ENCODE measurements around the gene MYOD1.

The MYOD1 gene

GRCh38 chr11:17763244-17763643 lies 43.9 kb downstream of the MYOD1 start:
- no peak for TF ChIP-seq CTCF (conservative IDR thresholded peaks at IDR 0.05)

GRCh38 chr11:17763703-17764102 lies 44.3 kb downstream of the MYOD1 start:
- no peak for TF ChIP-seq CTCF (conservative IDR thresholded peaks at IDR 0.05)

More at GRCh38 chr11:17763244-17763643, 43.9 kb downstream of the MYOD1 start:
- H3K27ac ChIP-seq, result no peak overlapping the region

GRCh38 chr11:17764446-17765218 lies 45.3 kb downstream of the MYOD1 start:
- H3K27ac ChIP-seq, result no peak overlapping the region
- no peak for TF ChIP-seq CTCF (conservative IDR thresholded peaks at IDR 0.05)

More at GRCh38 chr11:17763703-17764102, 44.3 kb downstream of the MYOD1 start:
- H3K27ac ChIP-seq, result no peak overlapping the region

GRCh38 chr11:17765356-17766072 lies 46.1 kb downstream of the MYOD1 start:
- no peak for TF ChIP-seq CTCF (conservative IDR thresholded peaks at IDR 0.05)
- H3K27ac ChIP-seq, result no peak overlapping the region

- H3K27ac ChIP-seq, result no peak overlapping the region
- TF ChIP-seq CTCF (conservative IDR thresholded peaks at IDR 0.05), result no peak
These were observed 46.6 kb downstream of the MYOD1 start for GRCh38 chr11:17766073-17766359.

GRCh38 chr11:17766590-17766989 lies 47.2 kb downstream of the MYOD1 start:
- H3K27ac ChIP-seq, result no peak overlapping the region
- no peak for TF ChIP-seq CTCF (conservative IDR thresholded peaks at IDR 0.05)

- no peak overlapping the region for H3K27ac ChIP-seq
- no peak for TF ChIP-seq CTCF (conservative IDR thresholded peaks at IDR 0.05)
These were observed 48.0 kb downstream of the MYOD1 start for GRCh38 chr11:17767301-17767885.

Data from VCaP (cell line).